Muscle layer of colon (tissue), 2 donors: ENCODE measurements around the gene SETBP1.

Source experiments
- H3K27ac ChIP-seq: one replicate; pipeline ENCODE4 v1.7.0; 2013; ENCODE audit warnings: low read depth, mild to moderate bottlenecking, low read length, moderate library complexity
- H3K27me3 ChIP-seq, 2 donors: one replicate each; pipeline ENCODE4 v1.7.0; 2013; ENCODE audit warnings: low read length in 2 of 2, mild to moderate bottlenecking in 2 of 2; ENCODE audit not compliant: insufficient read depth in 2 of 2, control insufficient read depth in 1 of 2
- H3K36me3 ChIP-seq: one replicate; pipeline ENCODE4 v1.7.0; 2013; ENCODE audit warnings: mild to moderate bottlenecking, low read length; ENCODE audit not compliant: insufficient read depth
- H3K4me1 ChIP-seq: one replicate; pipeline ENCODE4 v1.7.0; 2013; ENCODE audit warnings: mild to moderate bottlenecking, low read length; ENCODE audit not compliant: insufficient read depth
- H3K4me3 ChIP-seq, 2 donors: one replicate each; pipeline ENCODE4 v1.7.0; 2013; ENCODE audit warnings: low read length in 2 of 2, low read depth in 1 of 2, mild to moderate bottlenecking in 1 of 2, moderate library complexity in 1 of 2
- H3K9ac ChIP-seq: one replicate; pipeline ENCODE4 v1.7.0; 2013; ENCODE audit warnings: low read length
- H3K9me3 ChIP-seq: one replicate; pipeline ENCODE4 v1.7.0; 2013; ENCODE audit warnings: mild to moderate bottlenecking, low read length
- donor health status: abdominal sarcoma.
- donor health status: Adenocarcinoma of cecum.

Gene SETBP1

DNA sequence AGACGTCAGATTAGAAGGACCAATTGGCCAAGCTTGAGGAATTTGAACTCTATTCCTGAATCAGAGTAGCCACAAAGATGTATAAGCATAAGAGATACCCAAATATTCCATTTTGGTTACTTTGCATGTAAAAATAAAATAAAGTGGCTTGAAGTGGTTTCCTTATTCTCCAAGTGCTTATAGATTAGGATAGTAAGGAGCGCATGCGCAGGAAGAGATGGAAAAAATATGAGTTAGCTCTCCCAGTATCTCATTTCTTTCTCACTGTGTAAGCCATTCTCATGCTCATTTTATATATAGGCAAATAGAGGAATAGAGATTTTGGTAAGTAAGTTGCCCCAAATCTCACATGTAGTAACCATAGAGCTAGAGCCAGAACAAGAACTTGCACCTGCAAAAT lies 241.3 kb downstream of the SETBP1 start:
- Histone ChIP-seq H3K36me3 (no peaks in the 10 kb centered on the region), H3K27ac (no peak overlapping the region), H3K4me3 (no peak overlapping the region), H3K9me3 (no peaks in the 10 kb centered on the region), H3K4me1 (peaks cover 34% of the 10 kb centered on the region), H3K9ac (no peak overlapping the region), H3K27me3 (no peaks in the 10 kb centered on the region)

GRCh38 chr18:44922968-44923367 lies 242.3 kb downstream of the SETBP1 start:
- H3K4me1 ChIP-seq, result peaks cover 24% of the 10 kb centered on the region
- H3K27ac ChIP-seq, result no peak overlapping the region
- no peak overlapping the region for H3K9ac ChIP-seq
- no peak overlapping the region for H3K4me3 ChIP-seq
- no peaks in the 10 kb centered on the region for H3K9me3 ChIP-seq
- H3K27me3 ChIP-seq, result no peaks in the 10 kb centered on the region
- H3K36me3 ChIP-seq, result no peaks in the 10 kb centered on the region

DNA sequence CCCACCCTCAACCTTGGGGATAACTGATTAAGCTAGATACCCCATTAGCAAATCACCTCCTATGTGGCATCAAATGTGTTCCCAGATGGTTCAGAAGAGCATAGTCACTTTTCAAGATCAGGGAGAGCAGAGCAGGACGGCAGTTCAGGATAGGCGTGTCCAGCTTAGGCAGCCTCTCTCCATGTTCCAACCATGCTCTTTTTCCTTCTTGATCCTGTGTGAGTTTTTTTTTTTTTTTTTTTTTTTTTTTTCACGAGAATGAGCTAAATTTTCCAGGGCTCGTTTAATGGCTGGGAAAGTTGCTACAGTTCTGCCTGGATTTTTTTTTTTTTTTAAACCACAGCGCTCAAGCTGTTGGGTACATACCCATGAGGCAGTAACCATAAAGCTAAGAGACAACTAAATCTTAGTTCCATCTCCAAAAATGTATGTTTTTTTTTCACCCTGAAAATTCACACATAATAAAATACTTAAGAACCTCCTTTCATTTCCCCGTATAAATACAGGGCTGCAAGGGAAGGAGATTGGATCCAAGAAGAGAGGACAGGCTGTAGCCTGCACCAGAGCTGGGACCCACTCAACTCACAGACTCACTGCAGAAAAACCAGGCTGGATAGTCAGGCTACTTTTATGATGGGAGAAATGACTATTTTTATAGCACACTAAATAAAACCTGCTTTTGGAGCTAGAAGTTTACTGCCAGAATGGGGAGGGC lies 244.3 kb downstream of the SETBP1 start:
- no peaks in the 10 kb centered on the region for H3K36me3 ChIP-seq
- no peaks in the 10 kb centered on the region for H3K27me3 ChIP-seq
- H3K9ac ChIP-seq, result no peak overlapping the region
- H3K9me3 ChIP-seq, result no peaks in the 10 kb centered on the region
- peak overlapping the region; percentile 30 for H3K27ac ChIP-seq
- peaks cover 14% of the 10 kb centered on the region for H3K4me1 ChIP-seq
- H3K4me3 ChIP-seq, result no peak overlapping the region

- Histone ChIP-seq H3K4me3 (no peak overlapping the region), H3K9me3 (no peaks in the 10 kb centered on the region), H3K27ac (no peak overlapping the region), H3K36me3 (no peaks in the 10 kb centered on the region), H3K9ac (no peak overlapping the region), H3K27me3 (no peaks in the 10 kb centered on the region), H3K4me1 (peaks cover 14% of the 10 kb centered on the region)
Observed at GRCh38 chr18:44927127-44927849, 246.6 kb downstream of the SETBP1 start.

DNA sequence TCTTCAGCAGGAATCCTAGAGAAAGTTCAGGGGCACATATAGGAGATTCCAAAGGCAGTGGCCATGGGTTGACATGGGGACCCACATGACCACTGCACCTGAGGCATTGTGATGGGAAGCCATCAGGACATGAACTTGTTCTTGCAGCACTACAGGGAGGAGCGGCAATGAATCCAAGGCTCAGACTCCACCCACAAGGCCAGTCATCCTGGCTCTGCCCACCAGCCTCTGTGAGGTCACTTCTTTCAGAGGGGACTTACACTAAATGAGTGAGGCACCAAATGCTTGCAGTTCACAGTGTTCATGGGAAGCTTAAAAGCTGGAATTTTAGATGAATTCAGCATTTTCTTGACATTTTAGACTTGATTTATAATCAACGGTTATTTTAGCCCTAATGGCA lies 254.2 kb downstream of the SETBP1 start:
- no peaks in the 10 kb centered on the region for H3K36me3 ChIP-seq
- H3K9ac ChIP-seq, result no peak overlapping the region
- no peaks in the 10 kb centered on the region for H3K9me3 ChIP-seq
- H3K4me3 ChIP-seq, result no peak overlapping the region
- H3K4me1 ChIP-seq, result peaks cover 21% of the 10 kb centered on the region
- H3K27ac ChIP-seq, result no peak overlapping the region
- H3K27me3 ChIP-seq, result no peaks in the 10 kb centered on the region

GRCh38 chr18:44935455-44935854 lies 254.8 kb downstream of the SETBP1 start:
- no peaks in the 10 kb centered on the region for H3K36me3 ChIP-seq
- no peak overlapping the region for H3K27ac ChIP-seq
- no peak overlapping the region for H3K4me3 ChIP-seq
- no peaks in the 10 kb centered on the region for H3K9me3 ChIP-seq
- H3K9ac ChIP-seq, result no peak overlapping the region
- H3K27me3 ChIP-seq, result no peaks in the 10 kb centered on the region
- peaks cover 21% of the 10 kb centered on the region for H3K4me1 ChIP-seq

DNA sequence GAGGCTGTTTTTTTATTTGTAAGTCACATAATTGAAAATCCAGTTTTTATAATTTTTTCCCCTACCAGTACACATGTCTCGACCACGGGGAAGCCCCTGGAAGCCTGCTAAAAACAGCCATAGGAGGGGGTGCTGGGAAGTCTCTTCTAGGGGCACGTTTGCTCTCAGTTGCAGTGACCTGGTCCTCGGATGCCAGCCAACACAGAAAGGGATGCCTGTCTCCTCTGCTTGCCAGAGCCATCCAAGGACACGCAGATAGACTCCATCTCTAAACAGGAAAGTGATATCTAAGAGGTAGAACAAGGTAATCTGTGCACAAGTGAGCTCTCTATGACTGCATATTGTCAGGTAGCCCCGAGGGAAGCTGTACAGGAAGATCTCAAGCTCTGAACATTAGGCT lies 255.8 kb downstream of the SETBP1 start:
- Histone ChIP-seq H3K9me3 (no peaks in the 10 kb centered on the region), H3K27ac (no peak overlapping the region), H3K9ac (no peak overlapping the region), H3K4me3 (no peak overlapping the region), H3K36me3 (no peaks in the 10 kb centered on the region), H3K27me3 (no peaks in the 10 kb centered on the region), H3K4me1 (peaks cover 21% of the 10 kb centered on the region)

GRCh38 chr18:44937960-44938719 lies 257.5 kb downstream of the SETBP1 start:
- Histone ChIP-seq H3K4me3 (no peak overlapping the region), H3K27me3 (no peaks in the 10 kb centered on the region), H3K36me3 (no peaks in the 10 kb centered on the region), H3K27ac (no peak overlapping the region), H3K9me3 (no peaks in the 10 kb centered on the region), H3K9ac (no peak overlapping the region), H3K4me1 (peaks cover 29% of the 10 kb centered on the region)

GRCh38 chr18:44938720-44939665 lies 258.3 kb downstream of the SETBP1 start:
- no peak overlapping the region for H3K9ac ChIP-seq
- H3K4me1 ChIP-seq, result peaks cover 37% of the 10 kb centered on the region
- no peaks in the 10 kb centered on the region for H3K36me3 ChIP-seq
- no peak overlapping the region for H3K4me3 ChIP-seq
- no peaks in the 10 kb centered on the region for H3K9me3 ChIP-seq
- H3K27ac ChIP-seq, result no peak overlapping the region
- H3K27me3 ChIP-seq, result no peaks in the 10 kb centered on the region

- Histone ChIP-seq H3K9me3 (no peaks in the 10 kb centered on the region), H3K4me3 (no peak overlapping the region), H3K27me3 (no peaks in the 10 kb centered on the region), H3K27ac (no peak overlapping the region), H3K4me1 (peaks cover 44% of the 10 kb centered on the region), H3K36me3 (no peaks in the 10 kb centered on the region), H3K9ac (no peak overlapping the region)
Observed at GRCh38 chr18:44941516-44941915, 260.8 kb downstream of the SETBP1 start.

GRCh38 chr18:44942073-44942472 lies 261.4 kb downstream of the SETBP1 start:
- H3K27ac ChIP-seq, result no peak overlapping the region
- no peaks in the 10 kb centered on the region for H3K9me3 ChIP-seq
- no peaks in the 10 kb centered on the region for H3K27me3 ChIP-seq
- H3K36me3 ChIP-seq, result no peaks in the 10 kb centered on the region
- H3K4me1 ChIP-seq, result peaks cover 48% of the 10 kb centered on the region
- H3K4me3 ChIP-seq, result no peak overlapping the region
- no peak overlapping the region for H3K9ac ChIP-seq
